ENCODE data around the gene SERPINA6.
"Not testable (repeated sequence)": the region's sequence is repeated elsewhere in the genome, so short reads cannot be mapped to it uniquely, and the experiment has no call there.

Gene SERPINA6, protein sequence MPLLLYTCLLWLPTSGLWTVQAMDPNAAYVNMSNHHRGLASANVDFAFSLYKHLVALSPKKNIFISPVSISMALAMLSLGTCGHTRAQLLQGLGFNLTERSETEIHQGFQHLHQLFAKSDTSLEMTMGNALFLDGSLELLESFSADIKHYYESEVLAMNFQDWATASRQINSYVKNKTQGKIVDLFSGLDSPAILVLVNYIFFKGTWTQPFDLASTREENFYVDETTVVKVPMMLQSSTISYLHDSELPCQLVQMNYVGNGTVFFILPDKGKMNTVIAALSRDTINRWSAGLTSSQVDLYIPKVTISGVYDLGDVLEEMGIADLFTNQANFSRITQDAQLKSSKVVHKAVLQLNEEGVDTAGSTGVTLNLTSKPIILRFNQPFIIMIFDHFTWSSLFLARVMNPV

DNA sequence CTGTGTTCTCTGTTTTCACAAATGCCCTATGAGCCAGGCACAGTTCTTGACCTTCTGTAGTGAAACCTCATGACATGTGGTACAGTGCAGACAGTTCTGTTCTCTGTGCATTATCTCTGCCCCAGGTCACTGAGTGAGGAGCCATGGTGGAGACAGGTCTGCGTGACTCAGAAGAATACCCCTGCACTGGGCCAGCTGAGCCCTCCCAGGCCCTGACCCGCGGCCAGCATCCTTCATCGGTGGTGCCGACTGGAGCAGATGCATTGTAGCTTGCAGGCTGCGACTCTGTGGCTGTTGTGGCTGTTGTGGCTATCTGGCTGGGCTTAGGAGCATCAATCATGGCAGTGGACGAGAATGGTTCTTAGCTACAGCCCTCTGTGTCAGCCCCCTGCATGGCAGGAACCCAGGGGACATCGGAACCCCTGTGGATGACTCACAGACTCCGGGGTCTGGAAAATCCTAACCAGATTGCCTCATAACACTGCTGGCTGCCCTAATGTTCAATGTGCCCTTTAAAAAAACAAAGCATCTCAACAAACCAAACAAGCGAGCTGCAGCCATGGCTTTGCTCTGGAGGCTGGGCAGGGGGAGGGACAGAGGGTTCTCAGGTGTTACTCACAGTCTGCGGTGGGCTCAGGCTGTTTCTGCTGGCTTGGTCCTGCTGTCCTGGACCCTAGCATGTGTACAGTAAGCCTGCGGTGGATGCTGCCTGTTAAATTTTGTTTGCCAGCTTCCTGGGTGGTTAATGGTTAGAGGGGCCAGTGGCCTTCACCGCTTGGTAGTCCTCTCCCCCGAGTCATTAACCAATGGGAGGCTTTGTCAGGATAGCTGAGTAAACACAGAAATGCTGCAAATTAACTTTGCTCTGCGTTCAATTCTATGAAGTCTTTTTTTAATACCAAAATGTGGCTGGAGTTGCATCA is at the start of gene SERPINA6:
Gene SERPINA6 (minus strand): TSS at position 689 of the 923 bp plus-strand sequence. CDS start 8,688 bp downstream, outside the sequence.
- DNase-seq: no peak

DNA sequence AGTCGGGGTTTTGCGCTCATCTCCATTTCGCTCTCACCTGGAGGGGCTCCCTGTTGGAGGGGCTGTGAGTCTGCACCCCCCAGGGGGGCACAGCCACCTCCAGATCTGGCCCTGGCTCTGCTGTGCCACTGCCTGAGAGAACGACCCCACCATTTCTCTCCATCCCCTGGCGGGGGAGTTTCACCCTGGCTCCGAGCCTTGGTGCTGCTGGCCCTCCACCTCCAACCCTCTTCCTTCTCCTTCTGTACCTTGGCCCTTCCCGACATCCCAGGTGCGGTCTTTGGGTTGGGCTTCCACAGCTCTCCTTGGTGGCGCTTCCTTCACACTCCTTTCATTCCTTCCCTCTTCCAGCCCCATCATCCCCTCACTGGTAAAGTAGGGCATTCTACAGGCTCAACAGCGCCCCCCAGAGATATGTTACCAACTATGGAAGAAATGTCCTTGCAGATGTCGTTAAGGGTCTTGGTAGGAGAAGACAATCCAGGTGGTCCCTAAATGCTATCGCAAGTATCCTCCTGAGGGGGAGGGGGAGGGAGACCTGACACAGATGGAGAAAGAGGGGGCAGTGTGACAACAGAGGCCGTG is 49.0 kb upstream of the SERPINA6 start:
- no peak for DNase-seq

DNA sequence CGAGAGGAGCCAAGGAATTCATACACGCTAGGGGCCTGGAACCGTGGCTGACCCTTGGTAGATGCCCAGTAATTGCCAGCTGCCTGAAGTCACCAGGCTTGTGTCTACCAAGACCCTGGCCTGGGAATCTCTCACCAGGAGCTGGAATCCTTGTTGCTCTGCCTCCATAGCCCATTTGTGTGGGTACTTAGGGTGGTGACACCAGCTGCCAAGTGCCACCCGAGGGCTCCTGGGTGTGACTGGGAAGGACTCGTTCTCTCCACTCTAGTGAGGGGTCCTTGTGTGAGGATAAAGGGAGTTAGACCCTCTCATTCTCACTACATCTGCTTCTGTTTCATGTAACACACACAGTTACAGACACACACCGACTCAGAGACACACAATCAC is 47.4 kb upstream of the SERPINA6 start:
- DNase-seq: no peak

DNA sequence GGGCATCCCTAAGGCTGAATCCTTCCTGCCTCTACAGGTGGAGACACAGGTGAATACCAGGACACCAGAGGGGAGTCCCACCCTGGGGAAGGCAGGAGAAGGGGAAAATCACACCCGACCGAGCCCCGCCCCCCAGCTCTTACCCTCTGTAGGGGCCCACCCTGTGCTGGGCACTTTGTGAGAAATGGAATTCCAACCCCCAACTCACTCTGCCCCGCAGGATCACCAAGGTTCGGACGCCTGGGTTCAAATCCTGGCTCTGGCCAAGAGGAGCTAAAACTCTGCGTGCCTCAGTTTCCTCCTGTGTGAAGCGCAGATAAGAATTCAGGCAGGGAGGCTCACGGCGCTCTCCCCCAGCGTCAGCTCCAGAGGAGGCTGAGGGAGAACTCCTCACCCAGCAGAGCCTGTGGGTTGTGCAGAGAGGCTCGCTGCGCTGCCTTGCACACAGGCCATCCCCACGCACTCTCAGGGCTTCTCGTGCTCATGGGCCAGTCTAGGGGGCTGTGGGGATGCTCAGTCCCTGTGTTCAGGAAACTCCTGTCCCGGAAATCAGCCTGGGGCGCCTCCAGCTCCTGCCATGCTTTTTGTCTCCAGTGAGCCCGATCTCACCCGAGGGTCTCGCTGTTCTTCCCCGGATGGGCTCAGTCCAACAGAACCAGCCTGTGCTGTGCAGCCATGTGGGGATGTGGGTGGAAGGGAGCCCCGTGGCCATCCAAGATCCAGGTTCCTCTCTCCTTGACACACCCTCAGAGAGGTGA is 46.8 kb upstream of the SERPINA6 start:
- DNase-seq: not testable (repeated sequence)

DNA sequence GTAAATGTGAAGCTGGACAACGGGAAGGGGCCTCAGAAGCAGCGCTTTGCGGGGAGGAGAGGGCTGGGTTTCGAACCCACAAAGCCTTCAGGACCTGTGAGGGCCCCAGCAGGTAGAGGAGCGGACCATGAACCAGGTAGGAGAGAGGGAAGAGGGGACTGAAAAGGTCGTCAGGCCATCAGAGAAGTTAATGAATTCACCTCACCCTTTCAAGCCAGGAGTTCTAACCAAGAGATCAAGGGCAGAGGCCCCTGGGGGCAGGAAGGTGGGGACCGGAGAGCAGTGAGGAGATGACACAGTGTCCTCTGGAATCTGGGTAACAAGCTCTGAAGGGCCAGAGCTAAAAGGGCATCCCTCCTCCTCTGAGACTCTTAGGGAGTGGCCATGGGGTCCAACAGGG is 45.8 kb upstream of the SERPINA6 start:
- no peak for DNase-seq

DNA sequence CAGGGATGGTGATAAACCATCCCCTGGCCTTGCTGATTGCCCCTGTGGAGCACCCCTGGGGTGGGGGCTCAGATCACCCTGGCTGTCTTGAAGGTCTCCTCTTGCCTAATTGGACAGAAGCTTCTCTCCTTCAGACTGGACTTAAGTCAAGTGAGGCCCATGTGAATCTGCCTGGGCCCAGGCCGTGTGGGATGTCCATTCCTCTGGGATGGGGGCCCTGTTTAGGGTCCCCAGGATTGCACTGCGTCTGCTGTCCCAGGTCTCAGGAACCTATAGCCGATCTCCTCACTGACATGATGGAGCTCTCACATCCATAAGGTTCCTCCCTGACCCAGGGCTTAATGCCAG is 45.1 kb upstream of the SERPINA6 start:
- DNase-seq: no peak

DNA sequence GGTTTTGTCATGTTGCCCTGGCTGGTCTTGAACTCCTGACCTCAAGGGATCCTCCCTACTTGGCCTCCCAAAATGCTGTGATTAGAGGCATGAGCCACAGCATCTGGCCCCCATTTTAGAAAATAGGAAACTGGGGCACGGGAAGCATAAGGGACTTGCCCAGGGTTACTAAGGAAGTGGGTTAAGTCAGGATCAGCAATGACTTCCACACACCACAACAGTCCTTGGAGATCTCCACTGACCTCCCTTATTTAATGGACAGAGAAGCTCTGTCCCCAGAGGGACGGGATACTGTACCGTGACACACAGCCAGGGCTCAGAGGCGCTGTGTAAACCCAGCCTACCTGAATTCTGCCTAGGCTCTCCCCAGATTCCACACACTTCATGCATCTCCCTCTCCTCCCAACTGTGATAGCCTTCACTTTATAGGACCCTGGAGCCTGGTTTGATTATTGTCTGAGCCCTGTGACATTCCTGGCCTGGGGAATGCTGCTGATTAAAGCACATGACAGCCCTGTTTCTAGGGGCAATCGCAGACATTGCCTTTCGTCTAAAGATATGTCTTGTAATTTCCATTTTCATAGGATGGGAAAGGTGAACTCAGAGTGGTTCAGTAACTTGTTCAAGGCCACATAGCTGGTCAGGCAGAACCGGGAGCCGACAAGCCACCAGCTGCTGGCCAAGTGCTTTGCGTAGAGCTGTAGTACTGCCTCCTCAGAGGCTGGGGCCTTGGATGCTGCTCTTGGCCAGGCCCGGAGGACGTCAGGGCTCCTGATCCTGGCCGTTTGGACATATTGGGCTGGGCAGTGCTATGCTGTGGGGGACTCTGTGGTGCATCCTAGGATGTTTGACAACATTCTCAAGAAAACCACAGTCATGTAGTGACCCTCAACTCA is 44.5 kb upstream of the SERPINA6 start:
- no peak for DNase-seq

DNA sequence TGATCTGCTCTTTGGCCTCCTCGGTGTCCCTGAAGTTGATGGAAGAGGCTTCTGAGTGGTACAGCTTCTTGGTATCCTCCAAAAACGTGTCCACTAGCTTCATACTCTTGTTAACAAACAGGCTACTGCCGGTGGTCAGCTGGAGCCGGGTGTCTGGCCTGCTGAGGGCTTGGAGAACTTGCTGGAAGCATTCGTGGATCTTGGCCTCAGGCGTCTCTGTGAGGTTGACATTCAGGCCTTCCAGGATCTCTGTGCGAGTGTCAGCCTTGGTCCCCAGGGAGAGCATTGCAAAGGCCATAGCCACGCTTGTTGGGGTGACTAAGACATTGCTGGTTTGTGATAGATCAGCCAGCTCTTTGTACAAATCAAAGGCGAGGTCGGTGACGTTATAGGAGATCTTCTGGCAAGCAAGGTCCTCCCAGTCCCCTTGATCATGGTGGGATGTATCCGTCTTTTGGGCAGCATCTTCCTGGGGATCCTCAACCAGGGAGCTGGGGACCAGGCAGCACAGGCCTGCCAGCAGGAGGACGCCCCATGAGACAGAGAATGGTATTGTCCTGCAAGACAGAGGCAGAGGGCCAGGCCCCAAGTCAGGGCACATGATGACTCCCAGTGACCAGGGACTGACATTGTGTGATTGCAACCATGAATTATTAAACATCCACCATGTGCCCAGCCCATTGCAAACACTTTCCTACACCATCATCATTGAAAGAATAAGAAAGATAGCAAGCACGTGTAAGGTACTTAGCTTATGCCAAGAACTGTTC is 43.2 kb upstream of the SERPINA6 start, which contains the start of gene SERPINA2:
Gene SERPINA2 (minus strand): TSS at position 553 of the 770 bp plus-strand sequence.
- no peak for DNase-seq

DNA sequence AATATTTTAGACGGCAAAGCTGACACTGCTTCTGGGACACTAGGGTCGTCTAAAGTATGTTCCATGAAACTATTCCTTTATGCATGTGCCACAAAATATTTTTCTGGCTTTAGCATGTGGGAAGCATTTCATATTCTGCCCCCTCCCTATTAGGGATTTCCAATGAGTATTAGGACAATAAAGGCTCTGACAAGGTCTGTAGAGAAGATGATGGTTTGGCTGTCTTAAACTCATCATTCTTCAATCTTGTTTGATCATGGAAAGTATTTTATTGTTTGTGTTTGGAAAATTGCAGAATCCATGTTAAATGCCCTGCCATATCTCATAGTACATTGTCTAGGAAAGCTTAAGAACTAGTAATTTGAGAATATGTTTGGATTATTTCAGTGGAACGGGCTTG is 42.5 kb upstream of the SERPINA6 start:
- DNase-seq: no peak

DNA sequence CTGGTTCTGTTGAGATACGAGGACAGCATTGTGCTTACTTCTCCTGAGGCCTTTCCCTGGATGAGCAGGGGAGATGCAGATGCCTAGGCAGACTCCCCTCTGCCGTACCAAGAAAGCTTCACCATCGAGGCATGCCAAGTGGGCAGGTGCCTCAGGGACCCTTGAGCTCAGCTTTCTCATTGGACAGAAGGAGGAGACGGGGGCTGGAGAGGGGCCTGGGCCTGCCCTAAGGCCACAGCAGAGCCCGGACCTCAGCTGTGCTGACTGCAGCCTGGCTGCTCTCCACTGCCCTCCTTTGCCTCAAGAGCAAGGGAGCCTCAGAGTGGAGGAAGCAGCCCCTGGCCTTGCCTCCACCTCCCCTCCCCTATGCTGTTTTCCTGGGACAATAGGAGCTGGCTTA is 41.8 kb upstream of the SERPINA6 start:
- DNase-seq: no peak

DNA sequence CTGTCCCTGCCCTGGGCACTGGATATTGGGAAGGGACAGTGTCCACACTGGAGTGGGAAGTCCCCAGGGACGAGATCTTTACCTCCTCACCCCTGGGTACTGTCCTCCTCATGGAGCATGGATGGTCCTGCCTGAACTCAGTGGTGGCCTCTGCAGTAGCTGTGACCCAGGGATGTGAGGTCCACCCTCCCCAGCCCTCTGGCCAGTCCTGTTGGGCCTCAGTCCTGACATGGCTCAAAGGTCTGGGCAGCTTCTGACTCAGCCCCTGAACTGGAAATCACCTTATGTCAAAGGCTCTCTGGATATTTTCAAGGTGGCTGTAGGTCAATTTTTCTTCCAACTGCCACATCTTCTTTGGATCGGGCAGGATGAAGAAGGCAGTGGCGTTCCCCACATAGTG is 40.9 kb upstream of the SERPINA6 start:
- DNase-seq: no peak

DNA sequence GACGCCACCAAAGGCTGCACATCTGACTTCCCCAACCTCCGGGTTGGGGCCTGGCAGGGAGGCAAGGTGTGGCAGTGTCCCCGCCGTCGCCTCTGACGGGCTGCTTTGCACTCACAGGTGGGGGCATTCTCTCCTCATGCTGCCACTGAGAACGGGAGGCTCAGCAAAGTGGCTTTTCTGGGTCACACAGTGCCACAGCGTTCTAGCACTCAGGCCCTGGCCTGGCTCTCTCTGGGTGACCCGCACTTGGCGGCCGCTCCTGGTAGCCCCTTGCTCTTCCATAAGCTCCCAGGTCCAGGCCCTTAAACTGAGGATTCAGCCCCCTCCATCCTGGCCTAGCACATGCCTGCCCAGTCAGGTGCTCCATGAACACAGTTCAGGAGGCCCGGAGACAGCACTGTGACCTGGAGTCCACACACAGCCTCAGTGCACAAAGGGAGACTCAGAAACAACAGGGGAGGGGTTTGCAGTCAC is 40.1 kb upstream of the SERPINA6 start:
- no peak for DNase-seq

DNA sequence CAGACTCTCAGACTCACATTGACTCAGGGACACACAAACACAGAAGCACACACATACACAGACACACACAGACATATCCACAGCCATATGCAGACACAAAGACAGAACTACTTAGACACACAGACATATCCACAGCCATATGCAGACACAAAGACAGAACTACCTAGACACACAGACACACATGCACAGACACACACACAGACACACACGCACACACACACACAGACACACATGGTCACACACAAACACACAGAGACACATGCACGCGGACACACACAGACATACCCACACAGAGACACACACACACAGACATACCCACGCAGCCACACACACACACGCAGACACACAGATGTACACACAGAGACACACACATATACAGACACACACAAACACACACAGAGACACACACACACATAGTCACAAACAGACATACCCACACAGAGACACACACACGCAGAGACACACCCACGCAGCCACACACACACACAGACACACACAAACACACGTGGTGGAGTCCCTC is 39.5 kb upstream of the SERPINA6 start:
- no peak for DNase-seq

DNA sequence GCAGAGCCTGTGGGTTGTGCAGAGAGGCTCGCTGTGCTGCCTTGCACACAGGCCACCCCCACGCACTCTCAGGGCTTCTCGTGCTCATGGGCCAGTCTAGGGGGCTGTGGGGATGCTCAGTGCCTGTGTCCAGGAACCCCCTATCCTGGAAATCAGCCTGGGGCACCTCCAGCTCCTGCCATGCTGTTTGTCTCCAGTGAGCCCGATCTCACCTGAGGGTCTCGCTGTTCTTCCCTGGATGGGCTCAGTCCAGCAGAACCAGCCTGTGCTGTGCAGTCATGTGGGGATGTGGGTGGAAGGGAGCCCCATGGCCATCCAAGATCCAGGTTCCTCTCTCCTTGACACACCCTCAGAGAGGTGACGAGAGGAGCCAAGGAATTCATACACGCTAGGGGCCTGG is 38.5 kb upstream of the SERPINA6 start:
- DNase-seq: no peak

DNA sequence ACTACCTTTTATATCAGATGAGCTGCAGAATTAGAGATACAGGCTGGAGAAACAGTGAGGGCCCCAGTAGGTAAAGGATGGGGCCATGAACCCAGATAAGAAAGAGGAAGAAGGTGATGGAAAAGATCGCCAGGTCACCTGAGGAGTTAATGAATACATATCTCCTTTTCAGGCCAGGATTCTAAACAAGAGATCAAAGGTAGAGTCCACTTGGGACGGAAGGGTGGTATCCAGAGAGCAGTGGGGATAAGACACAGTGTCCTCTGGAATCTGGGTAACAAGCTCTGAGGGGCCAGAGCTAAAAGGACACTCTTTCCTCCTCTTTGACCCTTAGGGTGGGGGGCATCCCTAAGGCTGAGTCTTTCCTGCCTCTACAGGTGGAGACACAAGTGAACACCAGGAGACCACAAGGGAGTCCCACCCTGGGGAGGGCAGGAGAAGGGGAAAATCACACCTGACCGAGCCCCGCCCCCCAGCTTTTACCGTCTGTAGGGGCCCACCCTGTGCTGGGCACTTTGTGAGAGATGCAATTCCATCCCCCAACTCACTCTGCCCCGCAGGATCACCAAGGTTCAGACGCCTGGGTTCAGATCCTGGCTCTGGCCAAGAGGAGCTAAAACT is 37.9 kb upstream of the SERPINA6 start:
- peak in 1 of 2 experiments; percentile 4 for DNase-seq

DNA sequence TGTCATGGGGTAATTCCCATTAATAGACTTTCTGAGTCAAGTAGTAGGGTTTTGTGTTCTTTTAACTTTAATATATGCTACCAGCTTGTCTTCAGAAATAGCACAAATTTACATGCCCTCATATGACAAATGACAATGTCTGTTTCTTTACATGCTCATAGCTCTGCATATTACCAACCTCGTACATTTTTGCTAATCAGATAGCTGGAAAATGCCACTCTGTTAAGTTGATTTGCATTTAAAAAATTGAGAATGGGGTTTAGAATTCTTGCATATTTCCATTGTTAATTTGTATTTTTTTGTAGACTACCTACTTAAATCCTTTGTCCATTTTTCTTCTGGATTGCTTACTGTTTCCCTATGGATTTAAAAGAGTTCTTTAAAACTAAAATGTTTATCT is 34.0 kb upstream of the SERPINA6 start:
- no peak for DNase-seq

DNA sequence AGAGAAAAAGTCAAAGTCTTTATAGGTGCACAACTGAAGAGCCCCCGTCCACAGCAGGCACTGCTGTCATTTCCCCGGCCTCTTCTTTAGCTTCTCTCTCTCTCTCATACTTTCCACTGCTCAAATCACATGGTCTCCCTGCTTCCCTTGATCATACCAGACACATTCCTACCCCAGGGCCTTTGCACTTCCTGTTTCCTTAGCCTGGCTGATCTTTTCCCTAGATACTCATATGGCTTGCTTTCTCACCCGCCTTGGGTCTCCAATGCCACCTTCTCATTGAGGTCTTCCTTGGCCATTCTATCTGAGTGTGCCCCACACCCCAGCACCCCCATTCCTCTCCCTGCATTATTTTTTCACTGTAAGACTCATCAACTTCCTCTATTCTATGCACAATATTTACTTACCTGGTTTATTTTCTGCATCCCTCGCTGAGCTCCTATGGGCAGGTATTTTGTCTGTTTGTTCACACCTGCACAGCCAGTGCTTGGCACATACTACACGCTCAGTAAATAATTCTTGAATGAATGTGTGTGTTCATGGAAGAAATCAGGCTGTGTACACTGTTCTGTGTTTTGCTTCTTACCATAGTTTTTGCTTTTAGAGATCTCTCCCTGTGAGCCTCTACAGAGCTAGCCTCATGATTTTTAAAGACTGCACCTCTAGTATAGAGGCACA is 33.4 kb upstream of the SERPINA6 start:
- no peak for DNase-seq

DNA sequence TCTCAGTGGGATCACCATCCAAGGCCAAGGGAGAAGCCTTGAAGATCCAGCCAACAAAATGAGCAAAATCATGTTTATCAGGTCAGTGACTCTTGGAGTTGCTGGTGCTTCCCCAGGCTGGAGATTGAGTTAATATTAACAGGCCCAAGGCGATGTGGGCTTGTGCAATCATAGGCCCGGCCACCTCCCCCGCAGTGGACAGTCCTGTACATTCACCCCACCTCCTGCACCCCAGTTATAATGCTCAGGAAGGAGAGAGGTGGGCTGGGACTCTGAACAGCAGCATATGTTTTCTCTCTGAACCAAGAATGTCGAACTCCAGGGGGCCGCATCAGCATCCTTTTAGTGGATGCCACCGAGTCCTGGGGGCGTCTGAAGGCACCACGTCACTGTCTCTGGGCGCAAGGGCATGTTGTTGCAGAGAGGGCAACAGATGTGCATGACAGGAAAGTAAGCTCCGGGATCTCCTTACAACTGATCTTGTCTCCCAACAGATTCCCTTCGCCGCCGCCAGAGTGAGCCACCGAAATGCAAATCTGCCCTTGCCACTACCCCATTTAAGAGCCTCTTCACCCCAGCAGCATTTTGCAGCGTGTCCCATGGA is 32.2 kb upstream of the SERPINA6 start:
- peak; percentile 16 to 23 for DNase-seq

DNA sequence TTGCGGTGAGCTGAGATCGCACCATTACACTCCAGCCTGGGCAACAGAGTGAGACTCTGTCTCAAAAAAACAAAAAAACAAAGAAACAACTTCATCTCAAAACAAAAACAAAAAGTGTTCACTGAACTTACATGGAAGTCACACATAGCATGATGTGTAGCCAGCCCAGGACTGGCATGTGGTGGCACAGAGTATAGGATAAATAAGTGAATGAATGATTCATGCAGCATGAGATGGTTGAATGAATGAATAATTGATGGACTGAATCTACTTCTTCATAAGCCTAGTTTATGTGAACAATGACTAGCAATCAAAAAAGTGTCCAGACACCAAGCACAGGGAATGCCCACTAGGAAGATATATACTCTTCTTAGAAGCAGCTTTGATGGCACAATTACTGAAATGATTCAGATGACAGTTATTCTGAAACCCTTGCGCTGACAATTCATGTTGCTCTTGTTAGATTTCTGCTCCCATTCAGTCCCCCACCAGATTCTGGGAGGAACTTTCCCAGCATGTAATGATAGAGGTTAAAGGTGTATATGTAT is 31.6 kb upstream of the SERPINA6 start:
- peak in 1 of 2 experiments; percentile 7 for DNase-seq

Data from activated T-cell treated with anti-CD3 and anti-CD28 coated beads, Interleukin-2, amount 50 U/mL, for 48 hours (primary cell).